ENCODE results near the gene MLLT1.

MLLT1 gene

GRCh38 chr19:6214881-6215541 lies 64.8 kb downstream of the MLLT1 start:
- no peaks in the 10 kb centered on the region for H4K20me1 ChIP-seq (ENCODE audit: insufficient read depth)
- TF ChIP-seq CTCF (conservative IDR thresholded peaks at IDR 0.05; ENCODE audit: low read depth, low read length): no peak
- no peaks in the 10 kb centered on the region for H3K79me2 ChIP-seq (ENCODE audit: insufficient read depth, low read depth)
- no peak overlapping the region for H3K4me2 ChIP-seq
- H3K27ac ChIP-seq: no peak overlapping the region
- H3K4me3 ChIP-seq (IDR thresholded peaks at IDR 0.05; ENCODE audit: insufficient read depth, low read depth, low read length): no peak overlapping the region
- H3K27me3 ChIP-seq (ENCODE audit: insufficient read depth, low read depth): no peaks in the 10 kb centered on the region
- H2AFZ ChIP-seq (ENCODE audit: low read depth): no peak overlapping the region
- no peaks in the 10 kb centered on the region for H3K36me3 ChIP-seq (ENCODE audit: insufficient read depth)
- H3K9ac ChIP-seq: no peak overlapping the region
- no peaks in the 10 kb centered on the region for H3K4me1 ChIP-seq (ENCODE audit: low read depth, poor library complexity, severe bottlenecking)

- H4K20me1 ChIP-seq (ENCODE audit: insufficient read depth): no peaks in the 10 kb centered on the region
- no peak for TF ChIP-seq CTCF (conservative IDR thresholded peaks at IDR 0.05; ENCODE audit: low read depth, low read length)
- H3K4me1 ChIP-seq (ENCODE audit: low read depth, poor library complexity, severe bottlenecking): no peaks in the 10 kb centered on the region
Observed at GRCh38 chr19:6213696-6214641, 65.8 kb downstream of the MLLT1 start.

GRCh38 chr19:6213266-6213595 lies 66.5 kb downstream of the MLLT1 start:
- no peak overlapping the region for H2AFZ ChIP-seq (ENCODE audit: low read depth)
- no peak overlapping the region for H3K27ac ChIP-seq
- H3K9ac ChIP-seq: no peak overlapping the region
- no peaks in the 10 kb centered on the region for H3K79me2 ChIP-seq (ENCODE audit: insufficient read depth, low read depth)
- no peak for TF ChIP-seq CTCF (conservative IDR thresholded peaks at IDR 0.05; ENCODE audit: low read depth, low read length)
- H3K27me3 ChIP-seq (ENCODE audit: insufficient read depth, low read depth): no peaks in the 10 kb centered on the region
- H3K4me1 ChIP-seq (ENCODE audit: low read depth, poor library complexity, severe bottlenecking): no peaks in the 10 kb centered on the region
- H3K36me3 ChIP-seq (ENCODE audit: insufficient read depth): no peaks in the 10 kb centered on the region
- no peak overlapping the region for H3K4me3 ChIP-seq (IDR thresholded peaks at IDR 0.05; ENCODE audit: insufficient read depth, low read depth, low read length)
- H4K20me1 ChIP-seq (ENCODE audit: insufficient read depth): no peaks in the 10 kb centered on the region
- H3K4me2 ChIP-seq: no peak overlapping the region

More at GRCh38 chr19:6213696-6214641, 65.8 kb downstream of the MLLT1 start:
- H3K4me2 ChIP-seq: no peak overlapping the region
- H3K36me3 ChIP-seq (ENCODE audit: insufficient read depth): no peaks in the 10 kb centered on the region
- H3K4me3 ChIP-seq (IDR thresholded peaks at IDR 0.05; ENCODE audit: insufficient read depth, low read depth, low read length): no peak overlapping the region
- H3K27ac ChIP-seq: no peak overlapping the region
- H3K27me3 ChIP-seq (ENCODE audit: insufficient read depth, low read depth): no peaks in the 10 kb centered on the region
- no peak overlapping the region for H3K9ac ChIP-seq
- no peak overlapping the region for H2AFZ ChIP-seq (ENCODE audit: low read depth)
- no peaks in the 10 kb centered on the region for H3K79me2 ChIP-seq (ENCODE audit: insufficient read depth, low read depth)

GRCh38 chr19:6212403-6213265 lies 67.1 kb downstream of the MLLT1 start:
- Histone ChIP-seq H3K79me2 (ENCODE audit: insufficient read depth, low read depth) (no peaks in the 10 kb centered on the region), H3K4me2 (no peak overlapping the region), H3K9ac (no peak overlapping the region), H2AFZ (ENCODE audit: low read depth) (no peak overlapping the region), H3K27me3 (ENCODE audit: insufficient read depth, low read depth) (no peaks in the 10 kb centered on the region), H3K4me1 (ENCODE audit: low read depth, poor library complexity, severe bottlenecking) (no peaks in the 10 kb centered on the region), H3K36me3 (ENCODE audit: insufficient read depth) (no peaks in the 10 kb centered on the region), H3K27ac (no peak overlapping the region), H4K20me1 (ENCODE audit: insufficient read depth) (no peaks in the 10 kb centered on the region), H3K4me3 (IDR thresholded peaks at IDR 0.05; ENCODE audit: insufficient read depth, low read depth, low read length) (no peak overlapping the region)
- TF ChIP-seq CTCF (conservative IDR thresholded peaks at IDR 0.05; ENCODE audit: low read depth, low read length): no peak
